SK-N-SH treated with all-trans-retinoic acid at 6 μM for 48 hours (cell line): ENCODE data around the gene TECR.

Experiments
- ATAC-seq: fragments of 200-7000 bp; cut with Tn5 transposase; 3 replicates; pipeline ENCODE4 v1.9.1; 2020; ENCODE audit warnings: mild to moderate bottlenecking, moderate library complexity
- ARNTL ChIP-seq: fragments of 450-650 bp; formaldehyde crosslinking; IDR thresholded peaks from 2 replicates; pipeline ENCODE4 v1.5.0; 2020; ENCODE audit warnings: low read depth, mild to moderate bottlenecking, moderate library complexity, borderline replicate concordance
- BACH2 ChIP-seq: fragments of 250-450 bp; sonication (Bioruptor Pico); IDR thresholded peaks from 2 replicates; pipeline ENCODE4 v1.9.0; 2021; ENCODE audit warnings: mild to moderate bottlenecking, borderline replicate concordance
- CSDC2 ChIP-seq: fragments of 250-450 bp; sonication (Bioruptor Pico); IDR thresholded peaks from 2 replicates; pipeline ENCODE4 v1.5.0; 2020; ENCODE audit warnings: mild to moderate bottlenecking, moderate library complexity
- ESRRG ChIP-seq: fragments of 250-450 bp; sonication (Bioruptor Pico); IDR thresholded peaks from 2 replicates; pipeline ENCODE4 v1.6.1; 2021; ENCODE audit warnings: mild to moderate bottlenecking
- GLIS3 ChIP-seq: fragments of 250-450 bp; sonication (Bioruptor Pico); IDR thresholded peaks from 2 replicates; pipeline ENCODE4 v1.5.0; 2020; ENCODE audit warnings: mild to moderate bottlenecking, moderate library complexity
- ISL1 ChIP-seq: fragments of 250-450 bp; sonication (Bioruptor Pico); IDR thresholded peaks from 2 replicates; pipeline ENCODE4 v2.1.2; 2022; ENCODE audit warnings: mild to moderate bottlenecking, moderate library complexity
- OSR1 ChIP-seq: fragments of 250-450 bp; sonication (Bioruptor Pico); IDR thresholded peaks from 2 replicates; pipeline ENCODE4 v1.8.0; 2022; ENCODE audit warnings: moderate library complexity, mild to moderate bottlenecking, inconsistent platforms
- PPARA ChIP-seq: fragments of 250-450 bp; sonication (Bioruptor Pico); IDR thresholded peaks from 2 replicates; pipeline ENCODE4 v1.5.0; 2020; ENCODE audit warnings: mild to moderate bottlenecking, borderline replicate concordance
- RARB ChIP-seq: fragments of 250-450 bp; sonication (Bioruptor Pico); IDR thresholded peaks from 2 replicates; pipeline ENCODE4 v1.8.0; 2021; ENCODE audit warnings: mild to moderate bottlenecking, moderate library complexity
- SNAI2 ChIP-seq: fragments of 250-450 bp; sonication (Bioruptor Pico); IDR thresholded peaks from 2 replicates; pipeline ENCODE4 v1.5.0; 2020; ENCODE audit warnings: mild to moderate bottlenecking, moderate library complexity
- TCF4 ChIP-seq: fragments of 250-450 bp; sonication (Bioruptor Pico); IDR thresholded peaks from 2 replicates; pipeline ENCODE4 v1.8.0; 2021; ENCODE audit warnings: mild to moderate bottlenecking, moderate library complexity, borderline replicate concordance
- TOX ChIP-seq: fragments of 250-450 bp; sonication (Bioruptor Pico); IDR thresholded peaks from 2 replicates; pipeline ENCODE4 v1.8.0; 2021; ENCODE audit warnings: mild to moderate bottlenecking, moderate library complexity, borderline replicate concordance
- ZC3H10 ChIP-seq: fragments of 250-450 bp; sonication (Bioruptor Pico); IDR thresholded peaks from 2 replicates; pipeline ENCODE4 v1.5.1; 2021; ENCODE audit warnings: mild to moderate bottlenecking, moderate library complexity
- ZFP30 ChIP-seq: fragments of 450-650 bp; formaldehyde crosslinking; IDR thresholded peaks from 2 replicates; pipeline ENCODE4 v1.5.0; 2022; ENCODE audit warnings: mild to moderate bottlenecking, moderate library complexity
- ZNF565 ChIP-seq: fragments of 450-650 bp; formaldehyde crosslinking; conservative IDR thresholded peaks from 2 replicates; pipeline ENCODE4 v1.5.0; 2020; ENCODE audit warnings: low read depth, mild to moderate bottlenecking, moderate library complexity
- ZNF70 ChIP-seq: fragments of 450-650 bp; formaldehyde crosslinking; IDR thresholded peaks from 2 replicates; pipeline ENCODE4 v1.5.0; 2020; ENCODE audit warnings: mild to moderate bottlenecking, moderate library complexity
- TF ChIP-seq, protein P1 (sequence below): fragments of 250-450 bp; sonication (Bioruptor Pico); IDR thresholded peaks from 2 replicates; pipeline ENCODE4 v1.5.0; 2020; ENCODE audit warnings: mild to moderate bottlenecking, moderate library complexity
- TF ChIP-seq, protein P2 (sequence below): fragments of 250-450 bp; sonication (Bioruptor Pico); IDR thresholded peaks from 2 replicates; pipeline ENCODE4 v1.8.0; 2020; ENCODE audit warnings: mild to moderate bottlenecking, moderate library complexity, borderline replicate concordance
- TF ChIP-seq, protein P3 (sequence below): fragments of 250-450 bp; sonication (Bioruptor Pico); IDR thresholded peaks from 2 replicates; pipeline ENCODE4 v1.5.1; 2021; ENCODE audit warnings: mild to moderate bottlenecking, moderate library complexity
- TF ChIP-seq, protein P4 (sequence below): fragments of 250-450 bp; sonication (Bioruptor Pico); IDR thresholded peaks from 2 replicates; pipeline ENCODE4 v1.8.0; 2021; ENCODE audit warnings: low read depth, mild to moderate bottlenecking, moderate library complexity, borderline replicate concordance

The TECR gene, protein sequence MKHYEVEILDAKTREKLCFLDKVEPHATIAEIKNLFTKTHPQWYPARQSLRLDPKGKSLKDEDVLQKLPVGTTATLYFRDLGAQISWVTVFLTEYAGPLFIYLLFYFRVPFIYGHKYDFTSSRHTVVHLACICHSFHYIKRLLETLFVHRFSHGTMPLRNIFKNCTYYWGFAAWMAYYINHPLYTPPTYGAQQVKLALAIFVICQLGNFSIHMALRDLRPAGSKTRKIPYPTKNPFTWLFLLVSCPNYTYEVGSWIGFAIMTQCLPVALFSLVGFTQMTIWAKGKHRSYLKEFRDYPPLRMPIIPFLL

DNA sequence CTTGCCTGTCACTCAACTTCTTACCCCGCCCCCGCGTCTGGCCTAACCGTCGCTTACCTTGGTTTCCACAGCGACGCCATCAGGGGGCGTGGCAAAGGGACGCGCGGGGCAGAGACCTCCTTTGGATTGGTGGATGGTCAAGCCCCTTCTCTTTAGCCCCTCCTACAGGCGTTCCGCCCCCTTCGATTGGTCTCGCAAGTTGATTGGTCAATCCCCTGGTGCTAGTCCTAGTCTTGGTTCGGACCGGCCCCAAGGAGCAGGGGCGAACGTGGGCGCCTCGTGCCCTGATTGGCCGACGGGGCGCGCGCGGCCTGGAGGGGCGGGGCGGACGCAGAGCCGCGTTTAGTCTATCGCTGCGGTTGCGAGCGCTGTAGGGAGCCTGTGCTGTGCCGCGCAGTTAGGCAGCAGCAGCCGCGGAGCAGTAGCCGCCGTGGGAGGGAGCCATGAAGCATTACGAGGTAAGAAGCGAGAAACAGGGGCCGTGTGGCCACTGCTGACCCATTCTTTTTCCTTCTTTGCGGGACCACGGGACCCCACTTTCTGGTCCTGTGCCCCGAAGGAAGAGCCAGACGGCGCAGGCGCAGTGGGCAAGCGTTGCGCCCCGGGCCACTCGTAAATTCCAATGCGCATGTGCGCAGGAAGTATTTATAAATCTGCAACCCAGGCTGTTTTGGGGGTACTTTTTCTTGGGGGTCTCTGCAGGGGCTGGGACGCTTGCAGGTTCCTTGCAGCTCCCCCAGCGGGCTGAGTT lies at the start of gene TECR:
TECR (plus strand) TSS at position 341 of the 751 bp plus-strand sequence; CDS start at position 444, 103 bp downstream.
- no peak for TF ChIP-seq RARB (CRISPR knock-in tag)
- no peak for TF ChIP-seq ZNF565
- TF ChIP-seq, protein P1, sequence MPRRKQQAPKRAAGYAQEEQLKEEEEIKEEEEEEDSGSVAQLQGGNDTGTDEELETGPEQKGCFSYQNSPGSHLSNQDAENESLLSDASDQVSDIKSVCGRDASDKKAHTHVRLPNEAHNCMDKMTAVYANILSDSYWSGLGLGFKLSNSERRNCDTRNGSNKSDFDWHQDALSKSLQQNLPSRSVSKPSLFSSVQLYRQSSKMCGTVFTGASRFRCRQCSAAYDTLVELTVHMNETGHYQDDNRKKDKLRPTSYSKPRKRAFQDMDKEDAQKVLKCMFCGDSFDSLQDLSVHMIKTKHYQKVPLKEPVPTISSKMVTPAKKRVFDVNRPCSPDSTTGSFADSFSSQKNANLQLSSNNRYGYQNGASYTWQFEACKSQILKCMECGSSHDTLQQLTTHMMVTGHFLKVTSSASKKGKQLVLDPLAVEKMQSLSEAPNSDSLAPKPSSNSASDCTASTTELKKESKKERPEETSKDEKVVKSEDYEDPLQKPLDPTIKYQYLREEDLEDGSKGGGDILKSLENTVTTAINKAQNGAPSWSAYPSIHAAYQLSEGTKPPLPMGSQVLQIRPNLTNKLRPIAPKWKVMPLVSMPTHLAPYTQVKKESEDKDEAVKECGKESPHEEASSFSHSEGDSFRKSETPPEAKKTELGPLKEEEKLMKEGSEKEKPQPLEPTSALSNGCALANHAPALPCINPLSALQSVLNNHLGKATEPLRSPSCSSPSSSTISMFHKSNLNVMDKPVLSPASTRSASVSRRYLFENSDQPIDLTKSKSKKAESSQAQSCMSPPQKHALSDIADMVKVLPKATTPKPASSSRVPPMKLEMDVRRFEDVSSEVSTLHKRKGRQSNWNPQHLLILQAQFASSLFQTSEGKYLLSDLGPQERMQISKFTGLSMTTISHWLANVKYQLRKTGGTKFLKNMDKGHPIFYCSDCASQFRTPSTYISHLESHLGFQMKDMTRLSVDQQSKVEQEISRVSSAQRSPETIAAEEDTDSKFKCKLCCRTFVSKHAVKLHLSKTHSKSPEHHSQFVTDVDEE (CRISPR knock-in tag), result no peak
- no peak for TF ChIP-seq ISL1 (CRISPR knock-in tag)
- TF ChIP-seq GLIS3 (CRISPR knock-in tag), result no peak
- no peak for TF ChIP-seq BACH2 (CRISPR knock-in tag)
- ATAC-seq, result peak; percentile 99

DNA sequence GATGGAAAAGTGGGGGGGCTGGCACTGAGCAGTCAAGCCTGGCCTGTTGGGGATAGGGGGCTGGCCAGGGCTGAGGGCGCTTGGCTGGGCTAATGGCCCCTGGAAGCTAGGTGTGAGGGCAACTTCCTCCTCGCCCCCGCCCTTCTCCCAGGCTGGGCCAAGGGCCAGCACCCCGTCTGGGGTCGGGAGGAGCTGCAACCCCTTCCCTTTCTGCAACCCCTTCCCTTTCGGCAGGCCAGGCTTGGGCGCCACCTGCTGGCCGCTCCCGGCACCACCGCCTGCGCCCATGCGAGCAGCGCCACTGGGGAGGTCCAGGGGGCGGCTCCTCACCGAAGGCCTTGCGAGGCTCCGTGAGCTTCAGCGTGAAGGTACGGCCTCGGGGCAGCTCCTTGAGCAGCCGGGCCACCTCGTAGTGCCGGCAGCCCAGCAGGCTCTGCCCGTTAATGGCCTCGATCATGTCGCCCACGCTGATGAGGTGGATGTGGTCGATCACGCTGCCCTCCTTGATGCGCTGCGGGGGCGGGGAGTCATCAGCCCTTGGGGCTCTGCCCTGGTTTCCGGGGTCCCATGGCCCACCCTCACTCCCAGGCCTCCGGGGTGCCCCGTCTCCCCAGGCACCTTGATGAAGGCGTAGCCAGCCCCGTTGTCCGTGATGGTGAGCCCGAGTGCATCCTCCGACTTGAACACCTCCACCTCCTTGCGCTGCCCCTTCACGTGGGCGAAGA lies 49.3 kb upstream of the TECR start:
- TF ChIP-seq RARB (CRISPR knock-in tag), result no peak
- TF ChIP-seq ZNF565, result no peak
- no peak for TF ChIP-seq ISL1 (CRISPR knock-in tag)
- TF ChIP-seq TOX (CRISPR knock-in tag), result no peak
- no peak for TF ChIP-seq ESRRG
- no peak for TF ChIP-seq OSR1
- no peak for TF ChIP-seq TCF4 (CRISPR knock-in tag)
- TF ChIP-seq ARNTL, result no peak
- TF ChIP-seq, protein P1 (CRISPR knock-in tag), result no peak
- TF ChIP-seq, protein P2, sequence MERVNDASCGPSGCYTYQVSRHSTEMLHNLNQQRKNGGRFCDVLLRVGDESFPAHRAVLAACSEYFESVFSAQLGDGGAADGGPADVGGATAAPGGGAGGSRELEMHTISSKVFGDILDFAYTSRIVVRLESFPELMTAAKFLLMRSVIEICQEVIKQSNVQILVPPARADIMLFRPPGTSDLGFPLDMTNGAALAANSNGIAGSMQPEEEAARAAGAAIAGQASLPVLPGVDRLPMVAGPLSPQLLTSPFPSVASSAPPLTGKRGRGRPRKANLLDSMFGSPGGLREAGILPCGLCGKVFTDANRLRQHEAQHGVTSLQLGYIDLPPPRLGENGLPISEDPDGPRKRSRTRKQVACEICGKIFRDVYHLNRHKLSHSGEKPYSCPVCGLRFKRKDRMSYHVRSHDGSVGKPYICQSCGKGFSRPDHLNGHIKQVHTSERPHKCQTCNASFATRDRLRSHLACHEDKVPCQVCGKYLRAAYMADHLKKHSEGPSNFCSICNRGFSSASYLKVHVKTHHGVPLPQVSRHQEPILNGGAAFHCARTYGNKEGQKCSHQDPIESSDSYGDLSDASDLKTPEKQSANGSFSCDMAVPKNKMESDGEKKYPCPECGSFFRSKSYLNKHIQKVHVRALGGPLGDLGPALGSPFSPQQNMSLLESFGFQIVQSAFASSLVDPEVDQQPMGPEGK (CRISPR knock-in tag), result no peak
- TF ChIP-seq PPARA, result no peak
- TF ChIP-seq CSDC2, result no peak
- TF ChIP-seq, protein P3, sequence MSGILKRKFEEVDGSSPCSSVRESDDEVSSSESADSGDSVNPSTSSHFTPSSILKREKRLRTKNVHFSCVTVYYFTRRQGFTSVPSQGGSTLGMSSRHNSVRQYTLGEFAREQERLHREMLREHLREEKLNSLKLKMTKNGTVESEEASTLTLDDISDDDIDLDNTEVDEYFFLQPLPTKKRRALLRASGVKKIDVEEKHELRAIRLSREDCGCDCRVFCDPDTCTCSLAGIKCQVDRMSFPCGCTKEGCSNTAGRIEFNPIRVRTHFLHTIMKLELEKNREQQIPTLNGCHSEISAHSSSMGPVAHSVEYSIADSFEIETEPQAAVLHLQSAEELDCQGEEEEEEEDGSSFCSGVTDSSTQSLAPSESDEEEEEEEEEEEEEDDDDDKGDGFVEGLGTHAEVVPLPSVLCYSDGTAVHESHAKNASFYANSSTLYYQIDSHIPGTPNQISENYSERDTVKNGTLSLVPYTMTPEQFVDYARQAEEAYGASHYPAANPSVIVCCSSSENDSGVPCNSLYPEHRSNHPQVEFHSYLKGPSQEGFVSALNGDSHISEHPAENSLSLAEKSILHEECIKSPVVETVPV (CRISPR knock-in tag), result no peak
- TF ChIP-seq, protein P4, sequence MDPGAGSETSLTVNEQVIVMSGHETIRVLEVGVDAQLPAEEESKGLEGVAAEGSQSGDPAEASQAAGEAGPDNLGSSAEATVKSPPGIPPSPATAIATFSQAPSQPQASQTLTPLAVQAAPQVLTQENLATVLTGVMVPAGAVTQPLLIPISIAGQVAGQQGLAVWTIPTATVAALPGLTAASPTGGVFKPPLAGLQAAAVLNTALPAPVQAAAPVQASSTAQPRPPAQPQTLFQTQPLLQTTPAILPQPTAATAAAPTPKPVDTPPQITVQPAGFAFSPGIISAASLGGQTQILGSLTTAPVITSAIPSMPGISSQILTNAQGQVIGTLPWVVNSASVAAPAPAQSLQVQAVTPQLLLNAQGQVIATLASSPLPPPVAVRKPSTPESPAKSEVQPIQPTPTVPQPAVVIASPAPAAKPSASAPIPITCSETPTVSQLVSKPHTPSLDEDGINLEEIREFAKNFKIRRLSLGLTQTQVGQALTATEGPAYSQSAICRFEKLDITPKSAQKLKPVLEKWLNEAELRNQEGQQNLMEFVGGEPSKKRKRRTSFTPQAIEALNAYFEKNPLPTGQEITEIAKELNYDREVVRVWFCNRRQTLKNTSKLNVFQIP (CRISPR knock-in tag), result no peak
- TF ChIP-seq ZC3H10 (CRISPR knock-in tag), result no peak
- no peak for TF ChIP-seq SNAI2 (CRISPR knock-in tag)
- TF ChIP-seq ZNF70 (CRISPR knock-in tag), result no peak
- TF ChIP-seq ZFP30, result no peak
- TF ChIP-seq, all 23 proteins: peak for 0
- peak; percentile 56 for ATAC-seq
